CD4-positive, alpha-beta T cell treated with Interleukin-4 for 4 hours (primary cell): ENCODE results near the gene VAV1.
"Not testable (repeated sequence)": the region's sequence is repeated elsewhere in the genome, so short reads cannot be mapped to it uniquely, and the experiment has no call there.

Experiments
- DNase-seq: peaks from one replicate; pipeline ENCODE4 v3.0.0-alpha.2; 2020

The VAV1 gene

DNA sequence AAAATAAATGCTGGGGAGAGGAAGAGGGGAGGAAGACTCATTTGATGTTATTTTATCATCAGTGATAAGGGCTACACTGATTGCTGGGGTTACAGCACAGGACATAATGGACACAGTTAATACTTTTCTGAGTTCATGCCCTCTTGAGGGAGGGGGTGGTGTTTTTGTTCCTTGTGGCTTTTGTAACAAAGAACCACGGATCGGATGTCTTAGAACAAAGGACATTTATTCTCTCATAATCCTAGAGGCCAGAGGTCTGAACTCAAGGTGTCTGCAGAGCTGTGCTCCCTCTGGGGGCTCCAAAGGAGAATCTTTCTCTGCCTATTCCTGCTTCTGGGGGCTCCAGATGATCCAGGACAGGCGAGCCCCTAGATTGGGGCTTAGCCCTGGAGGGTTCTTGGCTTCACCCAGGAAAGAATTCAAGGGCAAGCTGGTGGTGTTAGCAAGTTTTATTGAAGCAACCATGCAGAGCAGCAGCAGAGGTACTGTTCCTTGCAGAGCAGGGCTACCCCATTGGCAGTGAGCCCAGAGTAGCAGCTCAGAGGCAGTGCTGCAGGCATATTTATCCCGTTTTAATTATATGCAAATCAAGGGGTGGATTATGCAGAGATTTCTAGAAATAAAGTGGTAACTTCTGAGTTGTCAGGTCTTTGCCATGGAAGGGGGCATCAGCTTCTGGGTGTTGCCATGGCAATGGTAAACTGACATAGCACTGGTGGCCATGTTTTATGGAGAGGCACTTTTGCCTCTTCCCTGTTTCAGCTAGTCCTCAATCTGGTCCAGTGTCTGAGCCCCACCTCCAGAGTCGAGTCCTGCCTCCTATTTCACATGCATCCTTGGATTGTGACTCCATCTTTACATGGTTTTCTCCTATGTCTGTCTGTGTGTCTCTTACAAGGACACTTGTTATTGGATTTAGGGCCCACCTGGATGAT, 18.0 kb downstream of the VAV1 start:
- no peak for DNase-seq

DNA sequence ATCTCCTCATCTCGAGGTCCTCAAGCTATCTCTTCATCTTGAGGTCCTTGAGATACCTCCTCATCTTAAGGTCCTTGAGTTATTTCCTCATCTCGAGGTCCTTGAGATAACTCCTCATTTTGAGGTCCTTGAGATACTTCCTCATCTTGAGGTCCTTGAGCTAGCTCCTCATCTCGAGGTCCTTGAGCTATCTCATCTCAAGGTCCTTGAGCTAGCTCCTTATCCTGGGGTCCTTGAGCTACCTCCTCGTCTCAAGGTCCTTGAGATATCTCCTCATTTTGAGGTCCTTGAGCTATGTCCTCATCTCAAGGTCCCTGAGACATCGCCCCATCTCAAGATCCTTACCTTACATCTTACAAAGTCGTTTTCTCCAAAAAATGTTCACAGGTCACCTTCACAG, 18.7 kb downstream of the VAV1 start:
- no peak for DNase-seq

DNA sequence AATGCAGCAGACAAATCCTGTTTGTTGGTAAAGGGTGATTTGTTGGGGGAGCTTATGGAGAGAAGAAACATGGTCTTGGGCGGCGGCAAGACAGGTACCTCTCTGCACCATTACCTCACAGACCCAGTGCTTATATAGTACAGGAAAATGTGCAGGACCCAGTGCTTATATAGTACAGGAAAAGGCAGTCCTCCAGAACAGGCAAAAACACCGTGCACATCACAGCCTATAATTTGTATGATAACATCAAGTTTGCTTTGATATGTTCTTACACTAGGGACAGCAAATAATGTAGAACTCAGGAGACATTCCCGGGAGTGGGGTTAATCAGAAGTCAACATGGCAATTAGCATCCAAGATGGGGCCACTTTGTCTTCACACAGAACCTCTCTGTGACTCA, 20.9 kb downstream of the VAV1 start:
- no peak for DNase-seq

DNA sequence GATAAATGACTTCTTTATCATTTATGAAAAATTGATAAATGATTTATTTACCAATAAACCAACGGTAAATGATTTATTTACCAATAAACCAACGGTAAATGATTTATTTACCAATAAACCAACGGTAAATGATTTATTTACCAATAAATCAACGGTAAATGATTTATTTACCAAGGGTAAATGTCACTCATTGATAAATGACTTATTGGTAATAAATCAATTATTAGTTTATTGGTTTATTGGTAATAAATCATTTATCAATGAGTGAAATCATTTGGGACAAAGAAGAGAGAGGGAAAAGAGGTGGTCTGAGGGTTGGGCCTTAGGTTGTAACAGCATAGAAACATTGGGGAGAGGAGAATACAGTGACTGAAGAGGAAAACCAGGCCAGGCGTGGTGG, 21.5 kb downstream of the VAV1 start:
- no peak for DNase-seq

DNA sequence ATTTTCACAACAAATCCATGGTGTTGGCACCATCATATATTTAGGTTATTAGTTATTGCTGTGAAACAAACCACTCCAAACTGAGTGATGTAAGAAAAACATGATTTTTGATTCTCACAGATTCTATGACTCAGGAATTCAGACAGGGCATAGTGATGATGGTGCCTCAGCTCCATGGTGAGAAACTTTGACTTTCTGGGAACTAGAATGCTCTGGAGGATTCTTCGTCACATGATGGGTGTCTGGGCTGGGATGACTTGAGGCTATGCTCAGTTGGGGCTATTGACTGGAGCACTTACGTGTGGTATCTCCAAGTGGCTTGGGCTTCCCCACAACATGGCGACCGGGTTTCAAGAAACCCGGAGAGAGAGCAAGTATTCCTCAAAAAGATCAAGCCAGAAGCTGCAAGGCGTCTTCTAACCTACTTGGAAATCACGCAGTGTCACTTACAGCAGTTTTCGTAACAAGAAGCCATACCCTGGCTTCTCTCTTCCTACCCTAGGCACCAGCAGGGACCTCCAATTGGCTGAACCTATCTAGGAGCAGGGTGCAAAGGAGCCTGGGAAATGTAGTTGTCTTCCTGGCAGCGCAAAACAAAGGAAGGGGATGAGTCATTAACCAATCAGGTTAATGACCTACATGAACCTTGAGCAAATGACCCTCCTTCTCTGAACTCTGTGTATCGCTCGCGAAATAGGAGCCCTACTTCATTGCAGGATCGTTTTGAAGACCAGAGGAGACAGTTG, 22.4 kb downstream of the VAV1 start:
- no peak for DNase-seq

DNA sequence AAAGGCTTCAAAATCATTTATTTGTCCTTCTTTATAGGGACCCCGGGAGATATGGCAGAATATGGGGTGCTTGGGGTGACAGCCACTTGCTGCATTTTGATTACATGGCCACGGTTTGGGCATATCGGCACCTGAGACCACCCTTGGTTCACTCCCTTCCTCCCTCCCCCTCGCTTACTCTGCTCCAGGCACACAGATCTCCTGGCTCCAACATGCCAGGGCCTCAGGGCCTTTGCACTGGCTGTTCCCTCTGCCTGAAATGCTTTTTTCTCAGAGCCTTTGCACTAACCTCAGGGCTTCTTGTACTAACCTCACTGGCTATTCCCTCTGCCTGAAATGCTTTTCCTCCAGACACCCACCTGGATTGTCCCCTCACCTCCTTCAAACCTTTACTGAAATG, 23.8 kb downstream of the VAV1 start:
- no peak for DNase-seq

DNA sequence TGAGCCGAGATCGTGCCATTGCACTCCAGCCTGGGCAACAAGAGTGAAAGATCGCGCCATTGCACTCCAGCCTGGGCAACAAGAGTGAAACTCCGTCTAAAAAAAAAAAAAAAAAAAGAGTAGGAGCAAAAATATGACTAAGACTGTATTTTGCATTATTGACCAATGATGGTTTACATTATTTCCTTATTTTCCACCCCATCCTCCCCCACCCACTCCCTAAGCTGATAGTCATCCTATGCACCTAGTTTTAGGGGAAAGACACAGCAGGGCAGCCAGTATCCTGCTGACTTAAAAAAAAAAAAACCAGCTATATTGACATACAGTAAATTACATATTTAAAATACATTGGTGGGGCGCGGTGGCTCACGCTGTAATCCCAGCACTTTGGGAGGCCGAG, 25.1 kb downstream of the VAV1 start:
- DNase-seq, result no peak

DNA sequence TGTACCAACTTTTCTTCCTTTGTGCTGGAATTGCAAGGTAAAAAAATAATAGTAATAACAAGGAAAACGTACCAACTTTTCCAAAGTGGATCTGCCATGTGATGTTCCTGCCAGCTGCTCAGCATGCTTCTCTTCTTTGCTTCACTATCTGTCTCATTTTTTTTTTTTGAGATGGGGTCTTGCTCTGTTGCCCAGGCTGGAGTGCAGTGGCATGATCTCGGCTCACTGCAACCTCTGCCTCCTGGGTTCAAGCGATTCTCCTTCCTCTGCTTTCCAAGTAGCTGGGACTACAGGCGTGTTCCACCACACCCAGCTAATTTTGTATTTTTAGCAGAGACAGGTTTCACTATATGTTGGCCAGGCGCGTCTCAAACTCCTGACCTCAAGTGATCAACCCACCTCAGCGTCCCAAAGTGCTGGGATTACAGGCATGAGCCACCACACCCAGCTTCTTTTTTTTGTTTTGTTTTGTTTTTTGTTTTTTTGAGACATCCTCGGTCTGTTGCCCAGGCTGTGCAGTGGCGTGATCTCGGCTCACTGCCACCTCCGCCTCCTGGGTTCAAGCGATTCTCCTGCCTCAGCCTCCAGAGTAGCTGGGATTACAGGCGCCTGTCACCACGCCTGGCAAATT, 27.8 kb downstream of the VAV1 start:
- DNase-seq, result not testable (repeated sequence)

DNA sequence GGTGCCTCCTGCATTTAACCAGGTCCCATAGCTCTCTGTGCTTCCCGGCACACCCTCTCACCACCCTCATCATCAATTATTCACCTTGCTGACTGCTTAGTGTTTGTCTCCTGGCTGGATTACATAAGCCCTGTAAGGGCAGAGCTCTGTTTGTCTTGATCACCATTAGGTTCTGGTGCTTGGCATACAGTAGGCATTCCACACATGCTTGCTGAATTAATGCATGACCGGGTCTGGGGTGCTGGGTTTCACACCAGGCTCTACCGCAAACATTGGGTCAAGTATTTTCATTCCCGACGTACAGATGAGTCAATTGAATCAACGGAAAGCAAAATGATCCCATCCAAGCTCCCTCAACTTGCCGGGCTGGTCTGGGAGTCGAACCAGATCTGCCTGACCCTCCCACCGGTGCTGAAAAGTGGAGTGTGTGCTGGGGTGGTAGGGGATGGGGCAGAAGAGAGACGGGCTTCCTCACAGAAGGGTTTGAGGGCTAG, 28.5 kb downstream of the VAV1 start:
- no peak for DNase-seq

DNA sequence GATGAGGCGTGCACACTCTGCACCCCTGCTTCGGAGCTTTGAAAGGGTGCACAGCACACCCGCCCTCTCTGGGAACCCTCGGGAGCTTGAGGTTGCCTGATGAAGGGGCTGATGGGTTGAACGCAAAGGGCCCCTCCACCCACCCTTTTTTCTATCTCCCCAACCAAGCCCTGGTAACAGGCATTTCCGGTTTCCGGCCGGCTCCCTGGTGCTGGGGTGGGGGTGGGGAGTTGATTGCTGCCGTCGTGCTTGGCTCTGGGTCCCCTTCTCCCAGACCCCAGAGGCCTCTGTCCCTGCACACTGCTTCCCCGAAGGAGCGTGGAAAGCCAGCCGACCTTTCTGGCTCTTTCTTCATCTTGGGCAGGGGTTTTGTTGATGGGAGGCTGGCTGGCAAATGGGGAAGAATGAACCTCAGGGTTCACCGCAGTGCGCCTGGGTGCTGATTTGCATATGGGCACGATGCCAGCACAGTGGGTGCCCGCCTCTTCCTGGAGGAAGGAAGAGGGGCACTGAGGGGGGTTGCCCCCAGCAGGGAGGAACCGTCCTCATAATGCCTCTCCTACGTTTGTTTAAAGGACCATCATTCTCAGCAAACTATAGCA, 29.1 kb downstream of the VAV1 start:
- DNase-seq, result peak; percentile 84

DNA sequence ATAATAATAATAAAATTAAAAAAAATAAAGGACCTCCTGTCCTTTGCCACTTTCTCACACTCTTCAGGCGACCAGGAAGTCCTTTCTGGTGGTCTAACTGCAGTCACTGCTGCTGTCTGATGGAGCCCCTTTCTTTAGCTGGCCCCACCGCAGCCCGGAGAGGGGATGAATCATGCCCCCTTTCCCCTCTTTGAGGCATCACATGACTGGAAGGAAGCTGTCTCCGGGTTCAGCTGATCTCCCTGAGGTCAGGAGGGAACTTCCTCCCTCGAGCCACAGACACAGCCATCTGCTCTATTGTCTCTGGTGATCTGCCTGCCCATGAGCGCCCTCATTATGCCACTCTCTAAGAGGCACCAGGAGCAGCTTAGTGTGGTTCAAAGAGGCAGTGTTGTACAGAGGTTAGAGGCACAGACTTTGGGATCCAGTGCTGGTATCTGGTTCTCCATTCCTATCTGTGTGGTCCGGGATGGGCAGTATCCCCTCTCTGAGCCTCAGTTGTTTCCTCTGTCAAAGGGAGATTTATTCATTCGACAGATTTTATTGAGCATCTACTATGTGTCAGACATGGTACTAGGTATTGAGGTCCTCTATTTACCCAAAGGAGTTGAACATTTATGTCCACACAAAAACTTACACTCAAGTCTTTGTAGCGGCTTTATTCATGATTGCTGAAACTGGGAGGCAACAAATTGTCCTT, 30.0 kb downstream of the VAV1 start:
- DNase-seq, result peak; percentile 89

DNA sequence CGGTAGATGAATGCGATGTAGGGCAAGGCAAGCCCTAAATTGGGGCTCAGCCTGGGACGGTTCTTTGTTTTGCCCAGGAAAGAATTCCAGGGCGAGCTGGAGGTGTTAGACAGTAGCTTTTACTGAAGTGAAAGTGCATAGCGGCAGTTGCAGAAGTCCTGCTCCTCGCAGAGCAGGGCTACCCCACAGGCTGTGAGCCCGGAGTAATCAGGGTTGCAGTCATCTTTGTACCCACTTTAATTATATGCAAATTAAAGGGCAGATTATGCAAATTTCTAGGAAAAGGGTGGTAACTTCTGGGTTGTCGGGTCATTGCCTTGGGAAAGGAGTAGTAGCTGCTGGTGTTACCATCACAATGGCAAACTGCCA, 30.5 kb downstream of the VAV1 start:
- DNase-seq, result no peak

DNA sequence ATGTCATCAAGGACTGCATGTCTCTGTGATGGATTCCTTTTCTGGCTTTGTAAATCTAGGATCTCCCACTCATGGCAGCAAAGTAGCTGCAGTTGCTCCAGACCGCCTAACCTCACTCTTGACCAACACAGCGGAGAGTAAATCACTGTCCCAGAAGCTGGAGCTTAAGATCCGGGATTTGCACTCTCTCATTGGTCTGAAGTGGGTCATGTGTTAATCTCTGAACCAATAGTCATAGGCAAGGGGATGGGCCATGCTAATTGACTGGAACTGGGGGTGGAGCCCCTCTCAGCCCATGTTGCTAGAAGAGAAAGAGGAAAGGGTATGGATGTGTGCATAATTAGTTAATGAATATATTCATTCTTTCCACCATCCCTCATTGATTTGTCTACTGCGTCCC, 34.0 kb downstream of the VAV1 start:
- no peak for DNase-seq

DNA sequence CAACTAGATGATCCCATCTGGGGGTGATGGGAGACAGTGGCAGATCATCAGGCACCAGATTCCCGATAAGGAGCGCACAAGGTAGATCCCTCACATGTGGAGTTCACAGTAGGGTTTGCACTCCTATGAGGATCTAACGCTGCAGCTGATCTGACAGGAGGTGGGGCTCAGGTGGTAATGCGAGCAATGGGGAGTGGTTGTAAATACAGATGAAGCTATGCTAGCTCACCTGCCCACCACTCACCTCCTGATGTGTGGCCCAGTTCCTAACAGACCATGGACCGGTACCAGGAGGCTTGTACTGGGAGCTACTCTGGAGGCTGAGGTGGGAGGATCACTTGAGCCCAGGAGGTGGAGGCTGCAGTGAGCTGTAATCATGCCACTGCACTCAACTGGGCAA, 34.8 kb downstream of the VAV1 start:
- no peak for DNase-seq

DNA sequence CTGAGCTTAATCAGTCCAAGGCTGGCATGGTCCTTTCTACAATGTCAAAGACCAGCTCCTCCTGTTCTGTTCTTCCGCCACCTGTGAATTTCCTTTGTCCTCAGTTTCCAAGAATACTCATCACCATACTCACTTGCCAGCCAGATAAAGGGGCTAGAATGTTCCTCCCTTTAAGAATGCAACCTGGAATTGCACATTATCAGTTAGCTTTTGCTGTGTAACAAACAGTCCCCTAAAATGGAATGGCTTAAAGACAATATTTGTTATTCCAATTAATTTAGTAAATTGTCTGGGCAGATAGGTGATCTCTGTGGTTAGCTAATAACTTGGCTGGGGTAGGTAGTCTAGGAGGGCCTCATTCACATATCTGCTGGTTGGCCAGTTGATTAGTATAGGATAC, 36.0 kb downstream of the VAV1 start:
- DNase-seq, result no peak

DNA sequence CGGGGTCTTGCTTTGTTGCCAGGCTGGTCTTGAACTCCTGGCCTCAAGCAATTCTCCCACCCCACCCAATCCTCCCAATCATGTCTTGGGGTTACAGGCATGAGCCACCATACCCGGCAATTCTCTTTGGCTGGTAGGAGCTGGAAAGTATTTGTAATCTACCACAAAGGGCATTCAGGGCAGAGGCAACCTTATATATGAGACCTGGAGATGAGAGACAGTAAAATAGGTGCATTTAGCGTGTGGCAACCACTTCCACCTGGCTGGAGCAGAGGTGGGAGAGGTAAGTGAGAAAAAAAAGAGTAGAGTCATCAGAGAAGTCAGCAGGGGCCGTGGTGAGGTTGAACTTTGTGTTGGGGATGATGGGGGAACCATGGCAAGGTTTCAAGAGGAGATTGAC, 36.8 kb downstream of the VAV1 start:
- no peak for DNase-seq

DNA sequence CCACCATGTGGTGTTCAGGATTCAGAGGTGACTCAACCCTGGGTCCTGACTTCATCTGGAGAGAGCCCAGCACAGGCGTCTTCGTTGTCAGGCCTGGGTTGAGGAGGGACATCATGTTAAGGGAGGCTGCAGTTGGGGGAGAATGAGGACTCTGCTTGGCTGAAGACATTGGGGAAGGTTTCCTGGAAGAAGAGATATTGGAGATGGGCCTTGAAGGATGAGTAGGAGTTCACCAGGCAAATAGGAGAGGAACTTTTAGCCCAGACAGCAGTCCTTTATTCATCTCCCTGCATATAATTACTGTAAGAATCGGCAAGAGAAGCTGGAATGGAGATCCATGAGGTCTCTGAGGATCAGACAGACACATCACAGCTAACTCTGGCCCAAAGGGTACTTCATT, 38.9 kb downstream of the VAV1 start:
- DNase-seq, result no peak

DNA sequence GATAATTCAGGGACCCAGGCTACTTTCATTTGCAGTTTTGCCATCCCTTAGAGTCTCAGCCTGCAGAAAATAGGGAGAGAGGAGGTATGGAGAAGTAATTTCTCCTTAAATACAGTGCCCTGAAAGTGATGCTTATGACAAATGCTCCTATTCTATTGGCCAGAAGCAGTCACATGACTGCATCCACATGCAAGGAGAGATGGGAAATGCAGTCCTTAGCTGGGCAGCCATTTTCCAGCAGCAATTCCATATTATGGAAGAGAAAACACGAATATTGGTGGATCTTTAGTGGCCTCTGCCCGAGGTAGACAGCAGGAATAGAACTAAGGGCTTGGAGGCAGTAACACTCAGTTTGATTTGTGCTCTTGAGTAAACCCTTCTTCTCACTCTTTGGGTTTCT, 39.4 kb downstream of the VAV1 start:
- peak; percentile 23 for DNase-seq

DNA sequence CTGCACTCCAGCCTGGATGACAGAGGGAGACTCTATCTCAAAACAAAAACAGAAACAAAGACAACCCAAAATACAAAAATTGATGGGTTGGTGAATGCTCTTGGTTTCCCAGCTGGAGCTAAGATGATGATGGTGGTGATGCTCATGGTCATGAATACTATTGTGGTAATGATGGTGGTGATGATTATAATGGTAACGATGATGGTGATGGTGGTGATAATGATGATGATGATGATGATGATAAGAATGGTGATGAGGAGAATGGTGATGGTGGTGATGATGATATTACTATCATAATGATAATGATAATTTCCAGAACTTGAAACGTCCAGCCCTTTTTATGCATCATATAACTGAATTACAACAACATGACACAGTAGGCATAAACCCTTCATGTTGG, 40.1 kb downstream of the VAV1 start:
- no peak for DNase-seq

DNA sequence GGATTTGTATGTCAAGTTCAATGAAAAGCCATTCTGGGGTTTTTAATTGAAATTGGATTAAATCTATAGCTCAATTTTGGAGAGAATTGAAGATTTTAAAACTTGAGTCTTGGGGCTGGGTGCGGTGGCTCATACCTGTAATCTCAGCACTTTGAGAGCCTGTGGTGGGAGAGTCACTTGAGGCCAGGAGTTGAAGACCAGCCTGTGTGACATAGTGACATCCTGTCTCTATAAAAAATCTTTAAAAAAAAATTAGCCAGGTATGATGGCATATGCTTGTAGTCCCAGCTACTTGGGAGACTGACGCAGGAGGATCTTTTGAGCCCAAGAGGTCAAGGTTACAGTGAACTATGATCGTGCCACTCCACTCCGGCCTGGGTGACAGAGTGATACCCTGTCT, 41.2 kb downstream of the VAV1 start:
- no peak for DNase-seq

DNA sequence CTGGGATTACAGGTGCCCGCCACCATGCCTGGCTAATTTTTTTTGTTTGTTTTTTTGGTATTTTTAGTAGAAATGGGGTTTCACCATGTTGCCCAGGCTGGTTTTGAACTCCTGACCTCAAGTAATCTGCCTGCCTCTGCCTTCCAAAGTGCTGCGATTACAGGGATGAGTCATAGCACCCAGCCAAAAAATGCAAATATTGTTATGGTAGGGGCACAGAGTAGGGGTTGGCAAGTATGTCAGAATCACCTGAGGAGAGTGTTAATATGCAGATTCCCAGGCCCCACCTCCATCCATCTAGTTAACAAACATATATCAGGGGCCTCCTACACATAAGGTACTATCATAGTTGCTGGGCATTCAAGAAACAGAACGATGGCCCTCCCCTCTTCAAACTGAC, 44.7 kb downstream of the VAV1 start:
- no peak for DNase-seq

DNA sequence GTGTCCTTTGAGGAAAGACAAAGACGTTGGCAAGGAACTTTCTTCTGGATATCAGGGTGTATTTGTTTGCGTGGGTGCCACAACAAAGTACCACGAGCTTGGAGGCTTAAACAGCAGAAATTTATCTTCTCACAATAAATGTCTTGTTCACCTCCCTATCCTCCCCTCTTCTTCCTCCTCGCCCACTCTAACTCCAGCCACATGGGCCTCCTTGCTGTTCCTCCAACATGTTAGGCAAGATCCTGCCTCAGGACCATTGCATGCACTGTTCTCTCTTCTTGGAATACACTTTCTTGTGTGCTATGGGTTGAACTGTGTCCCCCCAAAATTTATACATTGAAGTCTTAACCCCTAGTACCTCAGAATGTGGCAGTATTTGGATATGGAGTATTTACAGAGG, 45.7 kb downstream of the VAV1 start:
- no peak for DNase-seq

DNA sequence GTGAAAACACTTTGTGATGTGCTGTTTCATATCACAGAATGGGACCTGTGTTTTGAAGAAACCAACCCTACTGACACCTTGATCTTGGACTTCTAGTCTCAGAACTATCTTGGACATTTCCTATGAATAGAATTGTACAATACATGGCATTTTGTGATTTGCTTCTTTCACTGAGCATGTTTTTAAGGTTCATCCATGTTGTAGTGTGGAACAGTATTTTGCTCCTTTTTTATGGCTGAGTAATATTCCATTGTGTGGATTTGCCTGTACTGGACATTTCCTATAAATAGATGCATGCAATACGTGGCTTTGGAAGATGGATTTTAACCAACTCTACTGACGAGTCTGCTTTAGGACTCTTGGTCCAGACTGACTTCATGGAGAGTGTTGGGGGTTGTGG, 46.8 kb downstream of the VAV1 start:
- DNase-seq, result no peak
